Body of pancreas (tissue), 4 donors: ENCODE results near the gene IFNL1. TPM values are rescaled to one million over a fixed set of nuclear protein-coding genes. Genes with fewer than 3 reads are reported as not detected.

Source experiments
- ATAC-seq: fragments of 150-250 bp; one replicate; pipeline ENCODE4 v1.9.1; 2016
- DNase-seq, 4 donors: peaks; one replicate each; pipeline ENCODE4 v3.0.0-alpha.2; 2019
- H3K27ac ChIP-seq, 4 donors: fragments of 200-600 bp; sonication (generic); 1 replicate in 3 of 4; 2 replicates in 1 of 4; pipeline versions ENCODE4 v1.5.1 to v1.6.1; 2016 to 2019; ENCODE audit warnings: mild to moderate bottlenecking in 1 of 4, mixed read lengths in 1 of 4, moderate library complexity in 1 of 4
- H3K27me3 ChIP-seq, 2 donors: fragments of 200-600 bp; sonication (generic); one replicate each; pipeline ENCODE4 v1.6.0; 2016; ENCODE audit warnings: mild to moderate bottlenecking in 1 of 2
- H3K36me3 ChIP-seq, 2 donors: fragments of 200-600 bp; sonication (generic); replicated peaks in 1 of 2; 2 replicates each; pipeline ENCODE4 v1.5.1; 2016; ENCODE audit warnings: low read depth in 2 of 2; ENCODE audit not compliant: insufficient read depth in 1 of 2
- H3K4me1 ChIP-seq: fragments of 200-600 bp; sonication (generic); one replicate; pipeline ENCODE4 v1.6.0; 2016
- H3K4me3 ChIP-seq, 2 donors: fragments of 200-600 bp; sonication (generic); 1 replicate in 1 of 2; 2 replicates in 1 of 2; pipeline ENCODE4 v1.5.1; 2016 to 2019
- H3K9me3 ChIP-seq, 3 donors: fragments of 200-600 bp; sonication (generic); 1 replicate in 2 of 3; 2 replicates in 1 of 3; pipeline ENCODE4 v1.5.1; 2016
- POLR2A ChIP-seq, 3 donors: fragments of 450-650 bp; IDR thresholded peaks; one replicate each; pipeline ENCODE4 v1.6.1; 2016; ENCODE audit warnings: antibody characterized with exemption in 3 of 3, mild to moderate bottlenecking in 2 of 3
- WGBS, 2 donors: methylation state at CpG; one replicate each; pipeline ENCODE4 v1.1.5; 2017; 5-methylcytosine and 5-hydroxymethylcytosine counted together
- intact Hi-C: fragments of 100-400 bp; cut with DNase I; formaldehyde crosslinking; loops from one replicate; pipeline ENCODE4 v1.15.1; 2023
- total RNA-seq, 2 donors: library from RNA; depleted of rRNA; stranded (reverse); fragments of >200 nt; gene quantifications; one replicate each; pipeline ENCODE4 v1.1.0, GENCODE V29; 2016
- TF ChIP-seq, protein P1 (sequence below), 7 experiments: fragments of 450-650 bp in 4 of 7; fragments of 200-600 bp in 3 of 7; sonication (generic) in 3 of 7; IDR thresholded peaks; one replicate each; pipeline ENCODE4 v1.5.1; 2016 to 2019; ENCODE audit warnings: antibody characterized with exemption in 7 of 7

Gene IFNL1
- total RNA-seq, 2 donors from 2014 or later, result not detected

DNA sequence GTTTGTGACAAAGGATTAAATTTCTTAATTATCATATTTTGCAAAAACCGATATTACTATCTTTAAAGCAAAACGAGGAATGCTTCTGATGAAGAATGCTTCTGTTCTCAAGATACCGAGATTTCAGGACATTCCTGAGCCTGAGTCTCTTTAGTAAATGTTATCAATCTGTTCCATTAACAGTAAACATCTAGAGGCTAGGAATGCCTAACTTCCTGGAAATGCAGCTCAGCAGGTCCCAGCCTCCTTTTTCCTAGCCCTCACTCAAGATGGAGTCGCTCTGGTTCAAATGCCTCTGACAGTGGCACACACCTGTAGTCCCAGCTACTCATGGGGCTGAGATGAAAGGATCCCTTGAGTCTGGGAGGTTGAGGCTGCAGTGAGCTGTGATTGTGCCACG is 45.1 kb upstream of the IFNL1 start:
- Histone ChIP-seq H3K9me3 (no peaks in the 10 kb centered on the region), H3K27ac (no peak overlapping the region), H3K36me3 (no peaks in the 10 kb centered on the region), H3K27me3 (peaks cover 0 to 10% of the 10 kb centered on the region in 2 donors), H3K4me3 (no peak overlapping the region), H3K4me1 (peaks cover 13% of the 10 kb centered on the region)
- TF ChIP-seq, protein P1, sequence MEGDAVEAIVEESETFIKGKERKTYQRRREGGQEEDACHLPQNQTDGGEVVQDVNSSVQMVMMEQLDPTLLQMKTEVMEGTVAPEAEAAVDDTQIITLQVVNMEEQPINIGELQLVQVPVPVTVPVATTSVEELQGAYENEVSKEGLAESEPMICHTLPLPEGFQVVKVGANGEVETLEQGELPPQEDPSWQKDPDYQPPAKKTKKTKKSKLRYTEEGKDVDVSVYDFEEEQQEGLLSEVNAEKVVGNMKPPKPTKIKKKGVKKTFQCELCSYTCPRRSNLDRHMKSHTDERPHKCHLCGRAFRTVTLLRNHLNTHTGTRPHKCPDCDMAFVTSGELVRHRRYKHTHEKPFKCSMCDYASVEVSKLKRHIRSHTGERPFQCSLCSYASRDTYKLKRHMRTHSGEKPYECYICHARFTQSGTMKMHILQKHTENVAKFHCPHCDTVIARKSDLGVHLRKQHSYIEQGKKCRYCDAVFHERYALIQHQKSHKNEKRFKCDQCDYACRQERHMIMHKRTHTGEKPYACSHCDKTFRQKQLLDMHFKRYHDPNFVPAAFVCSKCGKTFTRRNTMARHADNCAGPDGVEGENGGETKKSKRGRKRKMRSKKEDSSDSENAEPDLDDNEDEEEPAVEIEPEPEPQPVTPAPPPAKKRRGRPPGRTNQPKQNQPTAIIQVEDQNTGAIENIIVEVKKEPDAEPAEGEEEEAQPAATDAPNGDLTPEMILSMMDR (IDR thresholded peaks at IDR 0.05), result no peak
- no peak for TF ChIP-seq POLR2A (IDR thresholded peaks at IDR 0.05)
- intact Hi-C loops, result no loop called here
- no peak for DNase-seq
- no peak for ATAC-seq
- 81 to 83% methylated on average over 5 of the region's 5 CpGs for WGBS, 2 donors

DNA sequence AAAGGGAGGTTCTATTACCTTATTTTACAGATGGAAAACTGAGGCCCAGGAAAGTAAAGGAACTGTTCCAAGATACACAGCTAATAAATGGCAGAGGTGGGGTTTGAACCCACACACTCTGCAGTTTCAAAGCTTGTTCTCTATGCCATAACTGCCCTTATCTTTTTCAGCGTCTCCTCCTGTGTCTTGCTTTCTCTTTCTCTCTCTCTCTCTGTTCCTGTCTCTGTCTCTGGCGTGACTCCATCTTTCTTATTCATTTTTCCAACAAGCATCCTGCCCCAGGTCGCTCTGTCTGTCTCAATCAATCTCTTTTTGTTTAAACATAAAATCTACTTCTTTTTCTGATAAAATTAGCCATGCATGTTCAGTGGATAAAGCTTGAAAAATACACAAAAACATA is 44.4 kb upstream of the IFNL1 start:
- no peaks in the 10 kb centered on the region for H3K9me3 ChIP-seq
- H3K4me3 ChIP-seq, result no peak overlapping the region
- WGBS, 2 donors, result 52 to 75% methylated on average over 3 of the region's 3 CpGs
- peaks cover 13% of the 10 kb centered on the region for H3K4me1 ChIP-seq
- peaks cover 0 to 10% of the 10 kb centered on the region in 2 donors for H3K27me3 ChIP-seq
- no peak overlapping the region for H3K27ac ChIP-seq
- ATAC-seq, result no peak
- intact Hi-C loops, result no loop called here
- DNase-seq, result no peak
- no peaks in the 10 kb centered on the region for H3K36me3 ChIP-seq
- TF ChIP-seq, protein P1 (IDR thresholded peaks at IDR 0.05), result no peak
- no peak for TF ChIP-seq POLR2A (IDR thresholded peaks at IDR 0.05)

DNA sequence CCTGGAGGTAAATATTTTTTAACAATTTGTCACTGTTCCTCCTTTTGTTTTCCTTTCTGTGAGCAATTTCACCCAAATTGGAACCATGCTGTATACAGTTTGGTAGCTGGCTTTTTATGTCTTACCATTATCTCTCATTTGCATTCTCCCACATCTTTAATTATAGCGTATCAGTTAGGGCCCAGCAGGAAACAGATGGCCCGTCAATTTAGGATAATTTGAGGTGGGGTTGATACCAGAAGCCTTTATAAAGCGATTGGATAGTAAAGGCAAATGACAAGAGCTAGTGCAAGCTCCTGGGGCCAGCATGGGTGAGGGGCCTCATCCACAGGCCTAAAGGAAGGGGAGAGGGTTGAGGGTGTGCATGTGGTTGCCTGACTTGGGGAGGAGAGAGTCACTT is 43.7 kb upstream of the IFNL1 start:
- WGBS, 2 donors, result 77 to 86% methylated on average over 3 of the region's 3 CpGs
- intact Hi-C loops, result no loop called here
- DNase-seq, result no peak
- Histone ChIP-seq H3K4me1 (peaks cover 8% of the 10 kb centered on the region), H3K36me3 (no peaks in the 10 kb centered on the region), H3K9me3 (no peaks in the 10 kb centered on the region), H3K27ac (no peak overlapping the region), H3K27me3 (peaks cover 0 to 9% of the 10 kb centered on the region in 2 donors), H3K4me3 (no peak overlapping the region)
- TF ChIP-seq, protein P1 (IDR thresholded peaks at IDR 0.05), result no peak
- no peak for TF ChIP-seq POLR2A (IDR thresholded peaks at IDR 0.05)
- ATAC-seq, result no peak

DNA sequence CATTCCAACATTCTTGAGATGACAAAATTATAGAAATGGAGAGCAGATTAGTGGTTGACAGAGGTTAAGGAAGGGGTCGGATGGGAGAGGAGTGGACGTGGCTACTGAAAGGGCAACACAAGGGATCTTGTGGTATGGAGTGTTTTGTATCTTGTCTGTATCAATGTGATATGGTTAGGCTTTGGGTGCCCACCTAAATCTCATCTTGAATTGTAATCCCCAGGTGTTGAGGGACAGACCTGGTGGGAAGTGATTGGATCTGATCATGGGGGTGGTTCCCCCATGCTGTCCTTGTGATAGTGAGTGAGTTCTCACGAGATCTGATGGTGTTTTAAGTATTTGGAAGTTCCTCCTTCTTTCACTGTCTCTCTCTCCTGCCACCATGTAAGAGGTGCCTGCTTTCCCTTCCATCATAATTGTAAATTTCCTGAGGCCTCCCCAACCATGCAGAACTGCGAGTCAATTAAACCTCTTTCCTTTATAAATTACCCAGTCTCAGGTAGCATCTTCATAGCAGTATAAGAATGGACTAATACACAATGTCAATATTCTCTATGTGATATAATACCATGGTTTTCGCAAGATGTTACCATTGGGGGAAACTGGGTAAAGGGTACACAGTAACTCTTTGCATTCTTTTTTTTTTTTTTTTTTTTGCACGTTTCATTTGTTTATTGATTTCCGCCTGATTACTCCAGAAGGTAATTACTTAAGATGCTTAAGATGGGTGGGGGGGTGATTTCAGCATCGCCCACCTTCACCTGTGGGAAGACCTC is 42.6 kb upstream of the IFNL1 start:
- DNase-seq (no peak), ATAC-seq (no peak)
- 78 to 82% methylated on average over 8 of the region's 8 CpGs for WGBS, 2 donors
- Histone ChIP-seq H3K27me3 (no peaks in the 10 kb centered on the region), H3K36me3 (no peaks in the 10 kb centered on the region), H3K4me1 (no peaks in the 10 kb centered on the region), H3K9me3 (no peaks in the 10 kb centered on the region), H3K27ac (no peak overlapping the region), H3K4me3 (no peak overlapping the region)
- TF ChIP-seq, protein P1 (IDR thresholded peaks at IDR 0.05), result no peak
- TF ChIP-seq POLR2A (IDR thresholded peaks at IDR 0.05), result no peak
- intact Hi-C loops, result no loop called here
